Measurements from ENCODE around the gene SSTR5. TPM values are rescaled to one million over a fixed set of nuclear protein-coding genes. Genes with fewer than 3 reads are reported as not detected.

The SSTR5 gene
- total RNA-seq, 2 donors from 2014 or later = 1.3 to 10.7 TPM

- no peak for DNase-seq
Observed at GRCh38 chr16:1037394-1038257, 34.9 kb upstream of the SSTR5 start.

GRCh38 chr16:1038932-1039331 is 33.6 kb upstream of the SSTR5 start:
- ATAC-seq = no peak
- no peak for DNase-seq

More at GRCh38 chr16:1037394-1038257, 34.9 kb upstream of the SSTR5 start:
- intact Hi-C loops (cut with DNase I) = no loop called here
- ATAC-seq = no peak

GRCh38 chr16:1039762-1040161 is 32.8 kb upstream of the SSTR5 start:
- no peak for ATAC-seq
- intact Hi-C loops (cut with DNase I) = no loop called here
- no peak for DNase-seq

More at GRCh38 chr16:1038932-1039331, 33.6 kb upstream of the SSTR5 start:
- intact Hi-C loops (cut with DNase I) = no loop called here

- no peak for DNase-seq
- ATAC-seq = no peak
- intact Hi-C loops (cut with DNase I) = no loop called here
Observed at GRCh38 chr16:1040346-1040745, 32.2 kb upstream of the SSTR5 start.

- intact Hi-C loops (cut with DNase I) = no loop called here
- ATAC-seq = no peak
- DNase-seq = no peak
Observed at GRCh38 chr16:1042049-1042744, 30.4 kb upstream of the SSTR5 start.

- DNase-seq (no peak), ATAC-seq (no peak)
- intact Hi-C loops (cut with DNase I) = no loop called here
Observed at GRCh38 chr16:1042866-1043265, 29.7 kb upstream of the SSTR5 start.

GRCh38 chr16:1043881-1044451 is 28.6 kb upstream of the SSTR5 start:
- DNase-seq = no peak
- intact Hi-C loops (cut with DNase I) = no loop called here
- ATAC-seq = no peak

- intact Hi-C loops (cut with DNase I) = no loop called here
- DNase-seq (no peak), ATAC-seq (peak in 1 of 2 donors; percentile 4)
Observed at GRCh38 chr16:1044460-1045309, 27.9 kb upstream of the SSTR5 start.

GRCh38 chr16:1045310-1045992 is 27.1 kb upstream of the SSTR5 start:
- peak in 1 of 2 donors; percentile 6 for ATAC-seq

GRCh38 chr16:1045993-1046911 is 26.3 kb upstream of the SSTR5 start:
- intact Hi-C loops (cut with DNase I) = no loop called here
- no peak for ATAC-seq
- DNase-seq = no peak

More at GRCh38 chr16:1045310-1045992, 27.1 kb upstream of the SSTR5 start:
- DNase-seq = no peak
- intact Hi-C loops (cut with DNase I) = no loop called here

- intact Hi-C loops (cut with DNase I) = no loop called here
Observed at GRCh38 chr16:1047123-1047522, 25.4 kb upstream of the SSTR5 start.

GRCh38 chr16:1047801-1048200 is 24.7 kb upstream of the SSTR5 start:
- ATAC-seq (no peak), DNase-seq (no peak)
- intact Hi-C loops (cut with DNase I) = no loop called here

More at GRCh38 chr16:1047123-1047522, 25.4 kb upstream of the SSTR5 start:
- ATAC-seq (no peak), DNase-seq (no peak)

- peak; percentile 72 to 80 for ATAC-seq
- DNase-seq = peak; percentile 75
- intact Hi-C loops (cut with DNase I) = no loop called here
Observed at GRCh38 chr16:1048442-1049112, 24.0 kb upstream of the SSTR5 start.

- intact Hi-C loops (cut with DNase I) = no loop called here
Observed at GRCh38 chr16:1049113-1049975, 23.2 kb upstream of the SSTR5 start.

GRCh38 chr16:1049976-1050247 is 22.6 kb upstream of the SSTR5 start:
- DNase-seq (no peak), ATAC-seq (no peak)
- intact Hi-C loops (cut with DNase I) = loop anchor here in 1 of 2 donors (5.0 to 10.0 kb wide), 2 partner anchors 233 to 335 kb away; partner anchors contain the start of gene METRN

More at GRCh38 chr16:1049113-1049975, 23.2 kb upstream of the SSTR5 start:
- ATAC-seq (no peak), DNase-seq (no peak)

- intact Hi-C loops (cut with DNase I) = loop anchor here in 1 of 2 donors (5.0 to 10.0 kb wide), 2 partner anchors 233 to 336 kb away; partner anchors contain the start of gene METRN
- ATAC-seq = no peak
- DNase-seq = no peak
Observed at GRCh38 chr16:1050516-1050915, 22.0 kb upstream of the SSTR5 start.

Measured in left cardiac atrium (tissue), 4 donors.